Peyer's patch (tissue), 4 donors: ENCODE measurements around the gene MTM1. TPM values are rescaled to one million over a fixed set of nuclear protein-coding genes. Genes with fewer than 3 reads are reported as not detected.

Experiments used
- DNase-seq, 3 donors: peaks; one replicate each; pipeline ENCODE4 v3.0.0-alpha.2; 2017 to 2019
- H3K27ac ChIP-seq, 4 donors: fragments of 200-600 bp; sonication (generic); one replicate each; pipeline ENCODE4 v1.5.1; 2016 to 2019
- H3K27me3 ChIP-seq, 2 donors: fragments of 200-600 bp; sonication (generic); one replicate each; pipeline ENCODE4 v1.5.1; 2019
- H3K36me3 ChIP-seq, 3 donors: fragments of 200-600 bp; sonication (generic); one replicate each; pipeline ENCODE4 v1.5.1; 2016 to 2019
- H3K4me1 ChIP-seq, 4 donors: fragments of 200-600 bp; sonication (generic); one replicate each; pipeline ENCODE4 v1.5.1; 2016 to 2019
- H3K4me3 ChIP-seq, 4 donors: fragments of 200-600 bp; sonication (generic); 1 replicate in 3 of 4; 2 replicates in 1 of 4; pipeline ENCODE4 v1.5.1; 2016 to 2019; ENCODE audit warnings: mild to moderate bottlenecking in 1 of 4
- H3K9me3 ChIP-seq, 4 donors: fragments of 200-600 bp; sonication (generic); one replicate each; pipeline ENCODE4 v1.5.1; 2016 to 2019; ENCODE audit warnings: mild to moderate bottlenecking in 1 of 4
- CTCF ChIP-seq, 6 experiments: fragments of 450-650 bp in 4 of 6; fragments of 200-600 bp in 2 of 6; sonication (generic) in 1 of 6; IDR thresholded peaks; one replicate each; pipeline ENCODE4 v1.5.1; 2017 to 2019; ENCODE audit warnings: antibody characterized with exemption in 6 of 6, mild to moderate bottlenecking in 3 of 6, moderate library complexity in 1 of 6
- POLR2A ChIP-seq, 2 donors: fragments of 450-650 bp; IDR thresholded peaks; one replicate each; pipeline ENCODE4 v1.5.1; 2017; ENCODE audit warnings: antibody characterized with exemption in 2 of 2, mild to moderate bottlenecking in 2 of 2, moderate library complexity in 2 of 2
- total RNA-seq, 4 donors: library from RNA; depleted of rRNA; stranded (reverse); fragments of >200 nt; gene quantifications; one replicate each; pipeline ENCODE4 v1.1.0, GENCODE V29; 2016

The MTM1 gene
- total RNA-seq, 4 donors from 2014 or later = 12.4 to 22.2 (median 18.1) TPM

GRCh38 chrX:150558424-150558823, 10.0 kb upstream of the MTM1 start:
- Histone ChIP-seq H3K27me3 (no peaks in the 10 kb centered on the region), H3K36me3 (no peaks in the 10 kb centered on the region), H3K4me1 (no peaks in the 10 kb centered on the region), H3K27ac (no peak overlapping the region), H3K9me3 (no peaks in the 10 kb centered on the region), H3K4me3 (no peak overlapping the region)
- DNase-seq = no peak
- no peak for TF ChIP-seq POLR2A (IDR thresholded peaks at IDR 0.05)
- no peak for TF ChIP-seq CTCF (IDR thresholded peaks at IDR 0.05)

GRCh38 chrX:150564838-150565237, 3.6 kb upstream of the MTM1 start:
- no peak for DNase-seq
- no peak for TF ChIP-seq POLR2A (IDR thresholded peaks at IDR 0.05)
- no peak for TF ChIP-seq CTCF (IDR thresholded peaks at IDR 0.05)
- no peaks in the 10 kb centered on the region for H3K36me3 ChIP-seq
- no peaks in the 10 kb centered on the region for H3K27me3 ChIP-seq
- H3K4me1 ChIP-seq = no peaks in the 10 kb centered on the region
- no peak overlapping the region for H3K4me3 ChIP-seq
- no peaks in the 10 kb centered on the region for H3K9me3 ChIP-seq
- no peak overlapping the region for H3K27ac ChIP-seq

- no peak for DNase-seq
- no peaks in the 10 kb centered on the region for H3K27me3 ChIP-seq
- H3K27ac ChIP-seq = no peak overlapping the region
- H3K36me3 ChIP-seq = no peaks in the 10 kb centered on the region
- no peak overlapping the region for H3K4me3 ChIP-seq
- TF ChIP-seq CTCF (IDR thresholded peaks at IDR 0.05) = no peak
- TF ChIP-seq POLR2A (IDR thresholded peaks at IDR 0.05) = no peak
- no peaks in the 10 kb centered on the region for H3K9me3 ChIP-seq
- H3K4me1 ChIP-seq = no peaks in the 10 kb centered on the region
These were observed 2.9 kb upstream of the MTM1 start for GRCh38 chrX:150565551-150565950.

GRCh38 chrX:150566734-150567182, 1.7 kb upstream of the MTM1 start:
- H3K4me3 ChIP-seq = no peak overlapping the region
- H3K9me3 ChIP-seq = no peaks in the 10 kb centered on the region
- no peak overlapping the region for H3K27ac ChIP-seq
- no peaks in the 10 kb centered on the region for H3K36me3 ChIP-seq
- no peak for DNase-seq
- no peaks in the 10 kb centered on the region for H3K27me3 ChIP-seq
- TF ChIP-seq POLR2A (IDR thresholded peaks at IDR 0.05) (no peak), CTCF (IDR thresholded peaks at IDR 0.05) (no peak)
- H3K4me1 ChIP-seq = no peaks in the 10 kb centered on the region

GRCh38 chrX:150567645-150568319, 639 bp upstream of the MTM1 start:
- Histone ChIP-seq H3K4me1 (peaks cover 0 to 8% (median 0%) of the 10 kb centered on the region in 4 donors), H3K27me3 (no peaks in the 10 kb centered on the region), H3K36me3 (no peaks in the 10 kb centered on the region), H3K27ac (peak overlapping the region in 3 of 4 donors; percentile 87 to 97 (median 95)), H3K9me3 (no peaks in the 10 kb centered on the region), H3K4me3 (peak overlapping the region in 2 of 4 donors; percentile 22 to 29)
- no peak for DNase-seq
- TF ChIP-seq CTCF (IDR thresholded peaks at IDR 0.05) = no peak
- no peak for TF ChIP-seq POLR2A (IDR thresholded peaks at IDR 0.05)
